ES-I3 (cell line): ENCODE results near the gene SUSD6.
"Not testable (repeated sequence)": the region's sequence is repeated elsewhere in the genome, so short reads cannot be mapped to it uniquely, and the experiment has no call there.

Experiments used
- H3K36me3 ChIP-seq: 2 replicates; pipeline ENCODE4 v1.6.1; 2013; ENCODE audit warnings: mild to moderate bottlenecking, low read length, control low read depth, moderate library complexity; ENCODE audit not compliant: insufficient read depth
- H3K4me1 ChIP-seq: 2 replicates; pipeline ENCODE4 v1.6.1; 2013; ENCODE audit warnings: mild to moderate bottlenecking, control low read depth, low read length; ENCODE audit not compliant: insufficient read depth
- H3K9ac ChIP-seq: 2 replicates; pipeline ENCODE4 v1.6.1; 2013; ENCODE audit warnings: low read depth, mild to moderate bottlenecking, low read length, moderate library complexity
- H3K9me3 ChIP-seq: 2 replicates; pipeline ENCODE4 v1.6.1; 2013; ENCODE audit warnings: mild to moderate bottlenecking, low read length, moderate library complexity; ENCODE audit not compliant: control insufficient read depth, insufficient read depth

SUSD6 gene

GRCh38 chr14:69640931-69641330 is 29.5 kb downstream of the SUSD6 start:
- Histone ChIP-seq H3K9ac (no peak overlapping the region), H3K36me3 (no peaks in the 10 kb centered on the region), H3K9me3 (peaks cover 5% of the 10 kb centered on the region), H3K4me1 (peaks cover 19% of the 10 kb centered on the region)

GRCh38 chr14:69642212-69642793 is 30.9 kb downstream of the SUSD6 start:
- not testable (repeated sequence) for H3K36me3 ChIP-seq, H3K9ac ChIP-seq, H3K9me3 ChIP-seq
- peaks cover 15% of the 10 kb centered on the region for H3K4me1 ChIP-seq

- Histone ChIP-seq H3K9me3 (peaks cover 5% of the 10 kb centered on the region), H3K4me1 (peaks cover 10% of the 10 kb centered on the region), H3K9ac (no peak overlapping the region), H3K36me3 (no peaks in the 10 kb centered on the region)
These were observed 32.2 kb downstream of the SUSD6 start for GRCh38 chr14:69643430-69644200.

DNA sequence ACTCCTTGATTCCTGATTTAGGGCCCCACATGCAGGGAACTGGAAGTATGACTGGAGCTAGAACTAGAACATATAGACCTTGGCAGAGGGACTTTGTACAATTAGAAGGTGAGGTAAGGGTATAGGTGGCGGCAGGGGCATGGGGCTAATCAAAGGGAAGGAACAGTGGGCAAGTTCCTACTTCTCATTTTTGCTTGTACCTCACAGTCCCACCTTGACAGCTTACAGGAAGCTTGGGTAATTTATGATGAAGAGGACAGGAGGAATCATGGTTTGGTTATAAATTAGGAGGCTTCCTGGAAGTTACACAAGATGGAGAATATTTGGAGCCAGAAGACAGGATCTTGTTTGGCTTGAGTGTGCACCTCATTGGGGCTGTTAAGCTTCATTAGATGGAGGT is 33.4 kb downstream of the SUSD6 start:
- no peak overlapping the region for H3K9ac ChIP-seq
- H3K9me3 ChIP-seq = peaks cover 5% of the 10 kb centered on the region
- H3K4me1 ChIP-seq = peaks cover 19% of the 10 kb centered on the region
- no peaks in the 10 kb centered on the region for H3K36me3 ChIP-seq

DNA sequence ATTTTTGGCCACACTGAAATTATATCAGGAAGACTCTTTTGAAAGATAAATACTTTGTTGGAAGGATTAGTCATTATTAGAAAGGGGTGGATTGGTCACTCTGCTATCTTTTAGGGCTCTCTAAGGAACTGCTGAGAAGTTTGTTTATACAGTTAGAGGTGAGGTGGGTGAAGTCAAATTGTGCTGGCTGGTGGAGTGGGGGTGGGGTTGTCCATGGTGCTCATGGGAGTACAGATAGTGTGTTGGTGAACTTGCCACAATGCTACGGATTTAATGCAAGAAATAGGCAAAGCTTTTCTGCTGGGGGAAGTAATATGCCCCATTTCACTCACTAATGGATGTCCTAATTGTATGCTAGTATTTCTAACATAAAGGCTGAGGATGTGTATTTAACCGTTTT is 35.8 kb downstream of the SUSD6 start:
- Histone ChIP-seq H3K9me3 (peaks cover 5% of the 10 kb centered on the region), H3K36me3 (no peaks in the 10 kb centered on the region), H3K4me1 (peaks cover 37% of the 10 kb centered on the region), H3K9ac (no peak overlapping the region)

- not testable (repeated sequence) for H3K9me3 ChIP-seq, H3K9ac ChIP-seq, H3K36me3 ChIP-seq
- H3K4me1 ChIP-seq = peaks cover 37% of the 10 kb centered on the region
These were observed 36.2 kb downstream of the SUSD6 start for GRCh38 chr14:69647642-69648041.

DNA sequence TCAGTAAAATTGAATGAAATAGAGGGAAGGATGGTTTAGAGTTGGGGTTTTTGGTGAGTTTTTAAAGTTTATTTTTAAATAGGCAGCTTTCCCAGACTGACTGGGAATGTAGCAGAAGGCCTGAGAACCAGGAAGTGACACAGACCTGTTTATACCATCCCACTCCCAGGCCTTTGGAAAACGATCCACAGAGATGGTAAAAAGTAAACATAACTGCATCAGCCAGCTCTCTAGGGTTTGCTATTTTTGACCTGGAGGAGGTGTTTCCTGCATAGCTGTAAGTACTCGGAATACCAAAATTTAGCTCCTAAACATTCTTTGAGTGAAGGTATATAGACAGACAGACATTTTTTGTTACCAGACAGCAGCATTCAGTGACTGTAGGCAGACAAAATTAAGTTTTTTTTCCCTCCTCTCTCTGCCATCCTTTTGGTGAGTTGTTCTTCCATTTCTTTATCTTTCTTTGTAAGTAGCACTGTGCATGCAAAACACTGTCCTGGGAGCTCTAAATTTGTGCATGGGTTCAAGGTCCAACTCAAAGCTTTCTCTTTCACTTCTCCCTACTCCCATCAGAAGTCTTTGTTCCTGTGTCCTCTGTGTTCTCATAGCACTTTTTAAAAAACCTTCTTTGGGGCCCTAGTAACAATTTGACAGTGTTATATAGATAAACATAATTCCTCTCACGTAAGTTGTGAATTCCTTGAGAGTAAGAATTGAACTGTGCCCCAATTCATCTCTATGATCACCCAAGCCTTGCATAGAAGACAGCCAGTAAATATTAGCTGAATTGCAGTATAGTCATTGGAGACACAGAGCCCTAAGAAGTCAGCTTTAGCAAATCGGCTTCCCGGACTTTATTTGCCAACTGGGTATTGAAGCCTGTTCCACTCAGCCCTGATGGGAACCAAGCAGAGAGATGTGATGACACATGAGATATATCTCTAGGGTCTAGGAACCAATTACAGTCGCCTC is 37.4 kb downstream of the SUSD6 start:
- H3K9ac ChIP-seq = no peak overlapping the region
- H3K36me3 ChIP-seq = no peaks in the 10 kb centered on the region
- H3K9me3 ChIP-seq = no peaks in the 10 kb centered on the region
- peaks cover 39% of the 10 kb centered on the region for H3K4me1 ChIP-seq

GRCh38 chr14:69650948-69651369 is 39.6 kb downstream of the SUSD6 start:
- Histone ChIP-seq H3K9ac (no peak overlapping the region), H3K4me1 (peaks cover 39% of the 10 kb centered on the region), H3K9me3 (no peaks in the 10 kb centered on the region), H3K36me3 (no peaks in the 10 kb centered on the region)

DNA sequence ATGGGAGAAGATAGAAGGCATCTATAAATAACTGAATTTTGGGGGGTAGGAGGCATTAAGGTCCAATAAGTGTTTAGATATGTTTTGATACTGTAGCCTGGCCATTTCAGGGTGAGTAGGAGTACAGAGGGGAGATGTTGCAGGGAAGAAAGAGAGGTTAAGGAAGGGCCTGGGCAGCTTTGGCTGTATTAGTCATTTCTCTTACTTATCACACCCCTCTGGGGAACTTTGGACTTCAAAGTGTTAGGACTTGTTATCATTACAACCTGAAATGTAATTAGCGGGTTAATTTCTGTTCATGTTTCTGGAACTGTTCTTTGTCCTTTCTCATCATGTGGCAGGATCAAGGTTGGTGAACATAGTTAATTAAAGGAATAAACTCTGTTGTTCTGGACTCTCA is 40.3 kb downstream of the SUSD6 start:
- H3K4me1 ChIP-seq = peaks cover 39% of the 10 kb centered on the region

GRCh38 chr14:69652942-69653684 is 41.7 kb downstream of the SUSD6 start:
- Histone ChIP-seq H3K36me3 (no peaks in the 10 kb centered on the region), H3K9ac (no peak overlapping the region), H3K4me1 (peaks cover 43% of the 10 kb centered on the region), H3K9me3 (no peaks in the 10 kb centered on the region)

More for the DNA sequence above, 40.3 kb downstream of the SUSD6 start:
- H3K9ac ChIP-seq = no peak overlapping the region
- H3K9me3 ChIP-seq = no peaks in the 10 kb centered on the region
- no peaks in the 10 kb centered on the region for H3K36me3 ChIP-seq

DNA sequence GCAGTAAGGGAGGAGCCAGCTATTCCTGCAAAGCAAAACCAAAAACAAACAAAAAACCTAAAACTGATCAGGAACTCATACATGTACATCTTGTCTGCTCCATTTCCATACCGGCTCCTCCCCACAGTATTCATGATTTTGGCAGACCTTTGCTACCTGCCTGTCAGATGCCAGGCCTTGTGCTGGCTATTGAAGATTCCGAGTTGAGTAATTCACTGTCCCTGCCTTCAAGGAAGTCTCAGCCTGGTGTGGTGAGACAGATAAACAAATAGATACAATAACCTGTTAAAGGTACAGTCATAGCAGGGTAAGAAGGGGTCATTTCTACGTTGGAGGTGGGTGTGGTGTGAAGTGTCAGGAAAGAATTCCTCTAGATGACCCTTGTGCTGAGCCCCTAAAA is 42.7 kb downstream of the SUSD6 start:
- peaks cover 42% of the 10 kb centered on the region for H3K4me1 ChIP-seq
- no peak overlapping the region for H3K9ac ChIP-seq
- no peaks in the 10 kb centered on the region for H3K36me3 ChIP-seq
- H3K9me3 ChIP-seq = no peaks in the 10 kb centered on the region

GRCh38 chr14:69657950-69658355 is 46.6 kb downstream of the SUSD6 start:
- H3K9me3 ChIP-seq = no peaks in the 10 kb centered on the region
- no peak overlapping the region for H3K9ac ChIP-seq
- H3K36me3 ChIP-seq = no peaks in the 10 kb centered on the region; the same call in 1 of the 2 replicates
- peaks cover 38% of the 10 kb centered on the region for H3K4me1 ChIP-seq

- Histone ChIP-seq H3K4me1 (peaks cover 38% of the 10 kb centered on the region), H3K9me3 (no peaks in the 10 kb centered on the region), H3K36me3 (no peaks in the 10 kb centered on the region; the same call in 1 of the 2 replicates), H3K9ac (no peak overlapping the region)
These were observed 47.4 kb downstream of the SUSD6 start for GRCh38 chr14:69658664-69659261.
